Stimulated activated naive CD8-positive, alpha-beta T cell treated with anti-CD3 and anti-CD28 coated beads, Interleukin-15, amount 100 ng/mL, for 72 hours (primary cell): ENCODE data around the gene CHST11.

ENCODE experiments used
- ATAC-seq: fragments of 150-1000 bp; cut with Tn5 transposase; 2 replicates; pipeline ENCODE4 v1.10.0; 2021; ENCODE audit warnings: mild to moderate bottlenecking, moderate library complexity
- DNase-seq, 2 donors: peaks; one replicate each; pipeline ENCODE4 v3.0.0; 2021 to 2022
- H3K27ac Mint-ChIP-seq, 2 donors: one replicate each; pipeline ENCODE4 v1.8.0; 2022; ENCODE audit warnings: mild to moderate bottlenecking in 2 of 2, mixed read lengths in 2 of 2, moderate library complexity in 2 of 2
- H3K27me3 Mint-ChIP-seq: one replicate; pipeline ENCODE4 v1.8.0; 2022; ENCODE audit warnings: mixed read lengths
- H3K4me1 Mint-ChIP-seq: one replicate; pipeline ENCODE4 v1.8.0; 2022; ENCODE audit warnings: mild to moderate bottlenecking, mixed read lengths
- H3K4me3 Mint-ChIP-seq, 2 donors: one replicate each; pipeline ENCODE4 v1.8.0; 2022; ENCODE audit warnings: mild to moderate bottlenecking in 2 of 2, mixed read lengths in 2 of 2, moderate library complexity in 1 of 2
- H3K9me3 Mint-ChIP-seq, 2 donors: one replicate each; pipeline ENCODE4 v1.8.0; 2022; ENCODE audit warnings: mixed read lengths in 2 of 2

The CHST11 gene

GRCh38 chr12:104478396-104479122, 21.8 kb downstream of the CHST11 start:
- no peaks in the 10 kb centered on the region for H3K27me3 Mint-ChIP-seq
- peak; percentile 88 for ATAC-seq
- H3K27ac Mint-ChIP-seq = peak overlapping the region; percentile 96 to 97
- DNase-seq = peak in 1 of 2 donors; percentile 27
- peaks cover 91% of the 10 kb centered on the region for H3K4me1 Mint-ChIP-seq
- no peaks in the 10 kb centered on the region for H3K9me3 Mint-ChIP-seq
- peak overlapping the region; percentile 78 to 90 for H3K4me3 Mint-ChIP-seq

GRCh38 chr12:104479123-104479662, 22.4 kb downstream of the CHST11 start:
- peak overlapping the region; percentile 78 to 90 for H3K4me3 Mint-ChIP-seq
- peak overlapping the region in 1 of 2 donors; percentile 97 for H3K27ac Mint-ChIP-seq
- no peak for DNase-seq
- peaks cover 91% of the 10 kb centered on the region for H3K4me1 Mint-ChIP-seq
- H3K27me3 Mint-ChIP-seq = no peaks in the 10 kb centered on the region
- no peak for ATAC-seq
- no peaks in the 10 kb centered on the region for H3K9me3 Mint-ChIP-seq

- Mint-ChIP-seq H3K27me3 (no peaks in the 10 kb centered on the region), H3K4me1 (peaks cover 91% of the 10 kb centered on the region), H3K9me3 (no peaks in the 10 kb centered on the region), H3K27ac (no peak overlapping the region), H3K4me3 (no peak overlapping the region)
- DNase-seq (no peak), ATAC-seq (no peak)
Measured at GRCh38 chr12:104480012-104480411, 23.3 kb downstream of the CHST11 start.

DNA sequence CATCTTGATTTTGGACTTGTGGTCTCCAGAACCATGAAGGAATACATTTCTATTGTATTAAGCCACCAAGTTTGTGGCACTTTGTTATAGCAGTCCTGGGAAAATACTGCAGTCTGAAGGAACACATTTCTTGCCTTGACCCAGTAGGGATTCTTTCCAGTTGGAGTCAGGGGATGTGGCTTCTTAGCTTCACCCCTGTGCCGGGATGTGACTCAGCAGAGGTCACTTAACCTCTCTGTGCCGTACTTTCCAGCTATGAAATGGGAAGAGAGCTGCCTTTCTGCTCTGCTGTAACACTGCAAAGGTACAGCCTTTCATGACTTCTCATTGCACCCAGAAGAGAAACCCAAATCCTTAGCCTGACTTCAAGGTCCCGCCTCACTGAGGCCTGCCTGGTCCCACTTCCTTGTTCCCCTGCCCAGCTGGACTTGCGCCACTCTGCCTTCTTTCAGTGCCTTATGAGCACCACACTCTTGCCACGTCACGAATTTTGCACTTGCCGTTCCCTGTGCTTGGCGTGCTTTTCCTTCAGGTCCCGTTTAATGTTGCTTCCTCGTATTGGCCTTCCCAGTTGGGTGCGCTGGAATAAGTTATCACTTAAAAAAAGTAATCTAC, 24.2 kb downstream of the CHST11 start:
- DNase-seq = no peak
- no peak overlapping the region for H3K4me3 Mint-ChIP-seq

DNA sequence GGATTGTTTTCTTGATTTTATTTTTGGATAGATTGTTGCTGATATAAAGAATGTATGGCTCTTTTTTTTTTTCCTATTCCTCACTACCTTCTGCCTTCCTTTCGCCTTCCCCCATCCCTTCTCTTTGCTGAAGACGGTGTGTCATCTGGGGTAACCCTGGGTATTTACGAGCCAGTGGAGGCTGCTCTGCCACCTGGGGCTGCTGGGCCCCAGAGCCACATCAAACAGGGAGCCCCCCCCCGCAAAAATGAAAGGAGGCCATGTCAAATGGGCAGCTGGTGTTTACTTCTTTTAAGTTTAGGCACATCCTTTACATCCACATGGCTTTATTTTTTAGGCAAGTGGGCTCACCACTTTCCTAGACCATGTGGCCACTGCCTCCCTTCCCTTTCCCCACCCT, 25.4 kb downstream of the CHST11 start:
- DNase-seq (no peak), ATAC-seq (no peak)
- Mint-ChIP-seq H3K27ac (peak overlapping the region; percentile 24 to 65), H3K9me3 (no peaks in the 10 kb centered on the region), H3K4me1 (peaks cover 100% of the 10 kb centered on the region), H3K27me3 (no peaks in the 10 kb centered on the region), H3K4me3 (peak overlapping the region in 1 of 2 donors; percentile 33)

More for the DNA sequence above, 24.2 kb downstream of the CHST11 start:
- ATAC-seq = no peak
- Mint-ChIP-seq H3K27me3 (no peaks in the 10 kb centered on the region), H3K27ac (no peak overlapping the region), H3K9me3 (no peaks in the 10 kb centered on the region), H3K4me1 (peaks cover 96% of the 10 kb centered on the region)

DNA sequence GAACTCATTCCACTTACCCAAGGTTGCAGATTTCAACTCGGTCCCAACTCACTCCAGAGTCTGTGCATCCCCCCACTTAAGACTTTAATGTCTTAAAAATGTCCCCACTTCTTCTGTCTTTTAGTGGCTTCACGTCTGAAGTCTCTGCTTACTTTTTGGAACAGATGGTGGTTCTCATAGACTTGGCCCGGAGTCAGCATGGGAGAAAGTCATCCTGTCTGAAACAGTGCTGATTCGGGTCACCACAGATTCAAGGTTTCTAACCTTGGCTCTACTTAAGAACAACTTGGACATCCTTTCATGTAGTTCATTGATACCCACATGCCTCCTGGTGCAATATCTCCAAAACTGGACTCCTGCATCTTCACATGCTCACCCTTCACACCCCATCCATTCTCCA, 26.0 kb downstream of the CHST11 start:
- no peak for ATAC-seq
- H3K4me3 Mint-ChIP-seq = no peak overlapping the region
- no peak overlapping the region for H3K27ac Mint-ChIP-seq

DNA sequence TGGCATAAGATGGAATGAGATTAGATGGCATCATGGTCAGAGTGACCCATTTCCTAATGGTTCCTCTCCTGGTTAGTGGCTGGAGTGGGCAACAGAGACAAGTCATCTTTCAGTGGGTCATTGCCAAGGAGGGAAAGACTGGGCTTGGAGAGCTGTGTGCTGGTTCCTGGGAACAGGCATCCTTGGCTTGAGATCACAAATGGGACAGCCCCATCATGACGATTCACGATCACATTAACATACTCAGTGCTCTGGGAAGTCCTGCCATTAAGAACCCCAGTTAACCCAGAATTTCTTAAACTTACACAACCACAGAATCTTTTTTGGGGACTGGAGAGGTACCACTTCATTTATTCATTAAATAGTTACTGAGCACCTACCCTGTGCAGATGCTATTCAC, 27.3 kb downstream of the CHST11 start:
- Mint-ChIP-seq H3K27me3 (no peaks in the 10 kb centered on the region), H3K4me3 (no peak overlapping the region), H3K4me1 (peaks cover 94% of the 10 kb centered on the region), H3K9me3 (no peaks in the 10 kb centered on the region), H3K27ac (no peak overlapping the region)
- no peak for ATAC-seq
- no peak for DNase-seq

More for the DNA sequence above, 26.0 kb downstream of the CHST11 start:
- Mint-ChIP-seq H3K4me1 (peaks cover 98% of the 10 kb centered on the region), H3K9me3 (no peaks in the 10 kb centered on the region), H3K27me3 (no peaks in the 10 kb centered on the region)
- no peak for DNase-seq

- Mint-ChIP-seq H3K27ac (no peak overlapping the region), H3K9me3 (no peaks in the 10 kb centered on the region), H3K27me3 (no peaks in the 10 kb centered on the region), H3K4me3 (peak overlapping the region in 1 of 2 donors; percentile 61), H3K4me1 (peaks cover 91% of the 10 kb centered on the region)
- ATAC-seq = peak; percentile 83
- DNase-seq = peak in 1 of 2 donors; percentile 42
Measured at GRCh38 chr12:104485651-104486362, 29.1 kb downstream of the CHST11 start.

- ATAC-seq = no peak
- H3K4me1 Mint-ChIP-seq = peaks cover 91% of the 10 kb centered on the region
- H3K4me3 Mint-ChIP-seq = peak overlapping the region in 1 of 2 donors; percentile 61
- no peaks in the 10 kb centered on the region for H3K9me3 Mint-ChIP-seq
- no peaks in the 10 kb centered on the region for H3K27me3 Mint-ChIP-seq
- no peak for DNase-seq
- H3K27ac Mint-ChIP-seq = no peak overlapping the region
Measured at GRCh38 chr12:104486363-104486750, 29.6 kb downstream of the CHST11 start.

GRCh38 chr12:104486943-104487819, 30.4 kb downstream of the CHST11 start:
- peaks cover 91% of the 10 kb centered on the region for H3K4me1 Mint-ChIP-seq

GRCh38 chr12:104488374-104488773, 31.6 kb downstream of the CHST11 start:
- no peak for ATAC-seq
- H3K4me1 Mint-ChIP-seq = peaks cover 91% of the 10 kb centered on the region
- no peaks in the 10 kb centered on the region for H3K27me3 Mint-ChIP-seq
- no peak overlapping the region for H3K4me3 Mint-ChIP-seq
- H3K9me3 Mint-ChIP-seq = no peaks in the 10 kb centered on the region
- no peak overlapping the region for H3K27ac Mint-ChIP-seq
- no peak for DNase-seq

More at GRCh38 chr12:104486943-104487819, 30.4 kb downstream of the CHST11 start:
- no peak overlapping the region for H3K4me3 Mint-ChIP-seq
- H3K27me3 Mint-ChIP-seq = no peaks in the 10 kb centered on the region
- H3K9me3 Mint-ChIP-seq = no peaks in the 10 kb centered on the region
- ATAC-seq (no peak), DNase-seq (no peak)
- H3K27ac Mint-ChIP-seq = peak overlapping the region in 1 of 2 donors; percentile 28

DNA sequence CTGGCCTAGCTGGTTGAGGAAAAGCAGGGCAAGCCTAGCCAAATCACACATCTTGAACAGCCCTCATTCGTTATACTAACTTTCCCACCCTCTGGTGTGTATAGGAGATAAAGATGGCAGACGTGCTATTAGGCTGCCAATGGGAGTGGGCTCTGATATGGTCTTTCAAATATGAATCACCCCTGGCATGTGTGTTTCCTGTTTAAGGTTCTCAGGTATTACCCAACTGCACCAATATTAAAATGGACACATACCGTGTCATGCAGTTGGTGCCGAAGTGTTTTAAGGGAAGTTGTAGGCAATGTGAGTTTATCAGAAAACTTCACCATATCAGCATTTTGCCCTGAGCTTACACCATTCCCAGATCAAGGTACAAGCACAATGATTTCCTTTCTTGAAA, 33.4 kb downstream of the CHST11 start:
- Mint-ChIP-seq H3K4me1 (peaks cover 83% of the 10 kb centered on the region), H3K27ac (peak overlapping the region; percentile 15 to 20), H3K9me3 (no peaks in the 10 kb centered on the region), H3K27me3 (no peaks in the 10 kb centered on the region), H3K4me3 (peak overlapping the region; percentile 49 to 65)
- ATAC-seq (peak; percentile 18), DNase-seq (no peak)

DNA sequence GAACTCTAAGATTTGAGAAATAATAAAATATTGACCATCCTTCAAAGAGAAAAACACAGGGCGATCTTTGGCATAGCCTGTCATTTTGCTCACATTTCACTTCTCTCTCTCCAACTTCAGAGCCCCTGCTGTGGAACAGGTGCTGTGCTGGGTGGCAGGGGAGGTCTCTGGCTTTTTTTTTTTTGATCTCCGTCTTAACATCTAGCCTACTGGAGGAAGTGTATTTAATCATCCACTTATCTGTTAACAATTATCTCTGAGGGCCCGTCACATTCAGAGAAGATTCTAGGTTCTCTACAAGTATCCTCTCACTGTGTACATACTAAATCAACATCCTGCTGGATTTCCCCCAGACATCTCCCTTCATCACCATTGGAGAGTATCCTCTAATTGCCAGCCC, 34.1 kb downstream of the CHST11 start:
- H3K27me3 Mint-ChIP-seq = no peaks in the 10 kb centered on the region
- peak overlapping the region; percentile 49 to 65 for H3K4me3 Mint-ChIP-seq
- DNase-seq (no peak), ATAC-seq (no peak)
- peaks cover 80% of the 10 kb centered on the region for H3K4me1 Mint-ChIP-seq
- peak overlapping the region in 1 of 2 donors; percentile 55 for H3K27ac Mint-ChIP-seq
- H3K9me3 Mint-ChIP-seq = no peaks in the 10 kb centered on the region

GRCh38 chr12:104493496-104493895, 36.7 kb downstream of the CHST11 start:
- Mint-ChIP-seq H3K27ac (peak overlapping the region in 1 of 2 donors; percentile 44), H3K9me3 (no peaks in the 10 kb centered on the region), H3K4me1 (peaks cover 78% of the 10 kb centered on the region), H3K27me3 (no peaks in the 10 kb centered on the region), H3K4me3 (no peak overlapping the region)
- ATAC-seq (no peak), DNase-seq (no peak)
